GM12872 (cell line): ENCODE measurements around the gene CDKN3.

Experiments
- TF ChIP-seq, protein P1 (sequence below): IDR thresholded peaks from 3 replicates; pipeline ENCODE4 v1.5.1; 2011; ENCODE audit warnings: low read depth, mild to moderate bottlenecking, low read length, moderate library complexity; ENCODE audit not compliant: insufficient read depth

The CDKN3 gene

DNA sequence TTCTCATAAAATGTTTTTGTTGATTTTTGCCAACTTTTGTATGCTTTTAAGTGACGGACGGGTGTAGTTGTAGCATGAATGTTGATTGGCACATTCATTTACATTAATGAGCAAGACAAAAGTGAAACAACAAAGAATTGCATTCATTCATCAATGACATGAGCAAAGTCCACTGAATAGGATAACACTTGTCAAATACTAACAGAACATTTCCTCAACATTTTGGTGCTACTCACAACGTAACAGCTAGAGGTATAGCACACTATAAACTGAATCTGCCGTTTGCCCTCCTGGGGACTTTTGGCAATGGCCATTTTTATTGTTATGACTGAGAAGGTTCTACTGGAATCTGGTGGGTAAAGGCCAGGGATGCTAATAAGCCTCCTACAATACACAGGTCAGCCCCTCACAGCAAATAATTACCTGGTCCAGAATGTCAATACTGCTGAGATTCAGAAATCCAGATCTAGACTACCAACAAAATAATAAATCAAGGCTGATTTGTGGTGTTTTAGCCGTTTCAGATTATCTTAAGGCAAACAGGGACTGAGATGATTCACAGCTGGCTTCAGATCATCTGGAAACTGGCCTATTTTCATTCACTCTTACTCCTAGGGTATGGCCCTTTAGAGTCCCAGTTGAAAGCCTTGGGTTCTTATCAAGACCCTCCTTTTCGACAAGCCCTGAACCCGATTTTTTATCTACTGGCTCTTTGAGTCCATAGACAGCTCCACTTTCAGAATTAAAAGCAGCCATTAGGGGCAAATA, 22.5 kb upstream of the CDKN3 start:
- TF ChIP-seq, protein P1, sequence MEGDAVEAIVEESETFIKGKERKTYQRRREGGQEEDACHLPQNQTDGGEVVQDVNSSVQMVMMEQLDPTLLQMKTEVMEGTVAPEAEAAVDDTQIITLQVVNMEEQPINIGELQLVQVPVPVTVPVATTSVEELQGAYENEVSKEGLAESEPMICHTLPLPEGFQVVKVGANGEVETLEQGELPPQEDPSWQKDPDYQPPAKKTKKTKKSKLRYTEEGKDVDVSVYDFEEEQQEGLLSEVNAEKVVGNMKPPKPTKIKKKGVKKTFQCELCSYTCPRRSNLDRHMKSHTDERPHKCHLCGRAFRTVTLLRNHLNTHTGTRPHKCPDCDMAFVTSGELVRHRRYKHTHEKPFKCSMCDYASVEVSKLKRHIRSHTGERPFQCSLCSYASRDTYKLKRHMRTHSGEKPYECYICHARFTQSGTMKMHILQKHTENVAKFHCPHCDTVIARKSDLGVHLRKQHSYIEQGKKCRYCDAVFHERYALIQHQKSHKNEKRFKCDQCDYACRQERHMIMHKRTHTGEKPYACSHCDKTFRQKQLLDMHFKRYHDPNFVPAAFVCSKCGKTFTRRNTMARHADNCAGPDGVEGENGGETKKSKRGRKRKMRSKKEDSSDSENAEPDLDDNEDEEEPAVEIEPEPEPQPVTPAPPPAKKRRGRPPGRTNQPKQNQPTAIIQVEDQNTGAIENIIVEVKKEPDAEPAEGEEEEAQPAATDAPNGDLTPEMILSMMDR: no peak

DNA sequence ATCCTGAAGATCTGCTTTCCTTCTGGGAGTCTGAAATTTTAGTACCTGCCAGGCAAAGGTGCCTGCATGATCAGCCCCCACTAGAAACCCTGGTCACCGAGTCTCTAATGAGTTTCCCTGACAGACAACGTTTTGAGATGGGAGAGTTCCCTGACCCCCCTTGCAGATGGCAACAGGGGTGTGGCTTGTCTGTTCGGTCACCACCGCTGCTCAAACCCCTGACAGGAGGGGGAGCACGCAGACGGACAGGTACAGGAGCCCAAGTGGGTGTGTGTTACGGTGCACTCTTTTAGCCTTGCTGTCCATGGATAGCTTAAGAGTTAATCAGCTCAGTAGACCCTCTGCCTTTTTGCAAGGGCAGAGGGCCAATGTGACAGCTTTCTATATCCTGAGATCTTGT, 19.3 kb upstream of the CDKN3 start:
- TF ChIP-seq, protein P1: no peak

- TF ChIP-seq, protein P1: no peak
Measured at GRCh38 chr14:54381821-54382220, 15.0 kb upstream of the CDKN3 start.

GRCh38 chr14:54383835-54384234, 13.0 kb upstream of the CDKN3 start:
- TF ChIP-seq, protein P1: no peak

DNA sequence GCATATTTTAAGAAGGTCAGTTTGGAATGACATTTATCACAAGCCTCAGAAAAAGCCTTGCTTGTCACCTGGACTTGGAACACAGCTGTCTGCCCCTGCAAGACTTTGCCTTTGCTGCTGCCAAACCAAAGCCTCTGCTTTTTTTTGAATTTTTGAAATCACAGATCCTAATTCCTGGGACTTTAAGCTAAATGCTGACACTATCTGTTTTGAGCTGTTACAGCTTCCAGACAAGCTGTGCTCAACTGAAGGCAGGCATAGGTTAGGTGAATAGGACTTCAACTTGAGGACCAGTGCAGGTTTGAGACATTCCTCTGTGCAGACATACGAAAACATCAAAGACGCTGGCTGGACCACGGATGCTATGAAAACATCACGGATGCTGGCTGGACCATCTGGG, 11.3 kb upstream of the CDKN3 start:
- TF ChIP-seq, protein P1: no peak

- TF ChIP-seq, protein P1: no peak
Measured at GRCh38 chr14:54387328-54387727, 9.5 kb upstream of the CDKN3 start.

DNA sequence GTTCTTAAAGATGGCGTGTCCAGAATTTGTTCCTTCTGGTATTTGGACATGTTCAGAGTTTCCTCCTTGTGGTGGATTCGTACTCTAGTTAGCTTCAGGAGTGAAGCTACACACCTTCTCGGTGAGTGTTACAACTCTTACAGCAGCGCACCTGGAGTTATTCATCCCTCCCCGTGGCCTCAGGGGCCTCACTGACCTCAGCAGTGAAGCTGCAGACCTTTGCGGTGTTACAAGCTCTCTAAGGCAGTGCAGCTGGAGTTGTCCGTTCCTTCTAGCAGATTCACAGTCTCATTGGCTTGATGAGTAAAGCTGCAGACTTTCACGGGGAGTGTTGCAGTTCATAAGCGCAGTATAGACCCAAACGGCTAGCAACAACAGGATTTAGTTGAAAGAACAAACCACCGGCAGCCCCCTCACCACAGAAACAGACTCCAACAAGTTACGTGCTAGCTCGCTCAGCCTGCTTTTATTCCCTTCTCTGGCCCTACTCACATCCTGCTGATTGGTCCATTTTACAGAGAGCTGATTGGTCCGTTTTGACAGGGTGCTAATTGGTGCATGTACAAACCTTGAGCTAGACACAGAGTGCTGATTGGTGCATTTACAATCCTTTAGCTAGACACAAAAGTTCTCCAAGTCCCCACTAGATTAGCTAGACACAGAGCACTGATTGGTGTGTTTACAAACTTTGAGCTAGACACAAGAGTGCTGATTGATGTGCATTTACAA, 4.5 kb upstream of the CDKN3 start:
- TF ChIP-seq, protein P1: no peak
